Activated CD4-positive, alpha-beta T cell treated with anti-CD3 and anti-CD28 coated beads, Interleukin-2, Interleukin-6, amounts not matched to agents 100 ng/mL and 50 ng/mL, durations not matched to agents 16 hours and 8 hours (primary cell): ENCODE results near the gene MRPL34.
"Not testable (repeated sequence)": the region's sequence is repeated elsewhere in the genome, so short reads cannot be mapped to it uniquely, and the experiment has no call there.

Experiments used
- DNase-seq: peaks from one replicate; pipeline ENCODE4 v3.0.0-alpha.2; 2020

Gene MRPL34

GRCh38 chr19:17305517-17306284, at the start of gene MRPL34:
Gene MRPL34, plus strand, starts transcription at chr19:17305872. Its CDS starts 21 bp downstream, at chr19:17305893.
- peak; percentile 99 for DNase-seq

GRCh38 chr19:17256130-17256529, 49.5 kb upstream of the MRPL34 start:
- no peak for DNase-seq

- DNase-seq, result no peak
Observed at GRCh38 chr19:17259118-17259780, 46.4 kb upstream of the MRPL34 start.

- DNase-seq, result no peak
Observed at GRCh38 chr19:17259934-17260333, 45.7 kb upstream of the MRPL34 start.

- DNase-seq, result peak; percentile 95
Observed at GRCh38 chr19:17260842-17261325, 44.8 kb upstream of the MRPL34 start.

GRCh38 chr19:17262557-17262956, 43.1 kb upstream of the MRPL34 start:
- DNase-seq, result no peak

GRCh38 chr19:17263712-17264640, 41.7 kb upstream of the MRPL34 start:
- no peak for DNase-seq

DNA sequence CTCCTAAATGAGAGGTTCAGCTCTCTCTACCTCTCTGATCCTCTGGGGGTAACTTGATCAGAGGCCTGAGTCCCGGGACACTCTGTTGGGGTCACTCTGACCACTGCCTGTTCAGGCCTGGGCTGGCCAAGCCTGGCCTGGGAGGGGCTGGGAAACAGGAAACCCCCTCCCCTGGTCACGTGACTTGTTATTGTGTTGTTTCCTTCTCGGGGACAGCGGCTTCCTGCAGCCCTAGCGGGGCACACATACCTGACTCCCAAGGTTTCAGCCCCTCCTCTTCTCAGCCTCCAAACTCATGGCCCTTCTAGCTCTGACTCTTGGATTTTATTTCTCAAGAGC, 41.1 kb upstream of the MRPL34 start, which contains the start of gene USHBP1:
USHBP1 (minus strand) TSS at position 105 of the 339 bp plus-strand sequence. CDS start 446 bp downstream, outside the sequence.
- no peak for DNase-seq

GRCh38 chr19:17266026-17266425, 39.6 kb upstream of the MRPL34 start:
- no peak for DNase-seq

DNA sequence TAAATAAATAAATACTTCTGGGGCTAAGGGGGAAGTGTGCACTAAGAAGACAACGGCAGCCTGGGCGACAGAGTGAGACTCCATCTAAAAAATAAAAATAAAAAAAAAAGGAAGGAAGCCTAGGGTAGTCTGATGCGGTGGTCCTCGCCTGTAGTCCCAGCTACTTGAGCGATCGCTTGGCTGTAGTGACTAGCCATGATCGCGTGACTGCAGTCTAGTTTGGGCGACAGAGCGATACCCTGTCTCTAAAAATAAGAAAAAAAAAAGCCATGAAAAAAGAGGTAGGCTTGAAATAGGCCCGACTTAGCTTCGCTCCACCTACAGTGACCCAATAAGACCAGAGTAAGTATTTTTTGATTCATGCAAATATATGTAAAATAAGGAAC, 39.1 kb upstream of the MRPL34 start:
- no peak for DNase-seq

DNA sequence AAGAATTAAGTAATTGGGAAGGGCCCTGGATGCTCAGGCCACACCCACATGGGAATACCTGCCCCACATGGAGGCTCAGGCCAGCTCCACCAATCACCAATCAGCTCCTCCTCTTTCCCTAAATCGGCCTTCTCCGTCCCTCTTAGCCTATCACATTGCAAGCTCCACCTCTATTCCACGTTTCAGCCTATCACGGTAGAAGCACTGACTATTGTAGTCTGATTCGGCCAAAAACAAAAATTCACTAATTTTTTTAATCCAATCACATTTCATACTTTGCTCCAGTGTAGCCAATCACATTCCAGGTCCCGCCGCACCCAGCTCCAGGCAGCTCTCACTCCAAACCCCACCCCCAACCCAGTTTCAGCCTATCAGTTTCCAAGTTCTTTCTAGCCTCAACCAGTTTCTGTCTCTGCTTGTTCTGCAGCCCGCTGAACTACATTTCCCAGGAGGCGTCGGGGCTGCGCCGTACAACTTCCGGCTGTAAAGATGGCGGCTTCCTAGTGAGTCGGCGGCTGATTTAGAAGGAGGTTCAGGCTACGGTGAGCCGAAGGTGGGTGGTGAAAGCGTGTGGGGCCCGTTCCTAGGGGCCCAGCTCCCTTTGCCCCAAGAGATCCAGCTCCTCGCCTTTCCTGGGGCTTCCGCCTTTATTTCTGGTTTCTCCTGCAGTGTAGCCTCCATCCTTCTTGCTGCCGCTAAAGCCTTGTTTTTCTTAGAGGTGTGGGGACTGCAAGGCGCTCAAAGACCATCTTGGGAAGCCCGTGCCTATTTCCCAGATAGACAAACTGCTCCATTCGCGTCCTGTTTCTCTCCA, 38.5 kb upstream of the MRPL34 start, which contains the start of gene BABAM1:
BABAM1 (plus strand) TSS at position 469 of the 814 bp plus-strand sequence. CDS start 1,364 bp downstream, outside the sequence.
- DNase-seq, result peak; percentile 99

DNA sequence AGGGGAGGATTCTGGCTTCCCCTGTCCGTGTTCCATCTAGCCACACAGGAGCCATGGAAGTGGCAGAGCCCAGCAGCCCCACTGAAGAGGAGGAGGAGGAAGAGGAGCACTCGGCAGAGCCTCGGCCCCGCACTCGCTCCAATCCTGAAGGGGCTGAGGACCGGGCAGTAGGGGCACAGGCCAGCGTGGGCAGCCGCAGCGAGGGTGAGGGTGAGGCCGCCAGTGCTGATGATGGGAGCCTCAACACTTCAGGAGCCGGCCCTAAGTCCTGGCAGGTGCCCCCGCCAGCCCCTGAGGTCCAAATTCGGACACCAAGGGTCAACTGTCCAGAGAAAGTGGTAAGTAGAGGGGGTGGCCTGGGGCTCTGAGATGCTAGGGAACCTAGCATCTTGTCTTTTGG, 36.9 kb upstream of the MRPL34 start:
- no peak for DNase-seq

DNA sequence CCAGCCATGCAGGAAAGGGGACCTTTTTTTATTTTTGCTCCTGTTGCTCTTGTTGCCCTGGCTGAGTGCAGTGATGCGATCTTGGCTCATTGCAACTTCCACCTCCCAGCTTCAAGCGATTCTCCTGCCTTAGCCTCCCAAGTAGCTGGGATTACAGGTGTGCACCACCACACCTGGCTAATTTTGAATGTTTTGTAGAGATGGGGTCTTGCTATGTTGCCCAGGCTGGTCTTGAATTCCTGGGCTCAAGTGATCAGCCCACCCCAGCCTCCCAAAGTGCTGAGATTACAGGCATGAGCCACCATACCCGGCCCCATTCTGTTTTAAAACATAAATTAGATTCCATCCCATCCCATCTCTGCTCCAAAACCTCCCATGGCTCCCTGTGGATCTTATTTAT, 30.8 kb upstream of the MRPL34 start:
- DNase-seq, result not testable (repeated sequence)

GRCh38 chr19:17275441-17276175, 30.1 kb upstream of the MRPL34 start:
- DNase-seq, result no peak

DNA sequence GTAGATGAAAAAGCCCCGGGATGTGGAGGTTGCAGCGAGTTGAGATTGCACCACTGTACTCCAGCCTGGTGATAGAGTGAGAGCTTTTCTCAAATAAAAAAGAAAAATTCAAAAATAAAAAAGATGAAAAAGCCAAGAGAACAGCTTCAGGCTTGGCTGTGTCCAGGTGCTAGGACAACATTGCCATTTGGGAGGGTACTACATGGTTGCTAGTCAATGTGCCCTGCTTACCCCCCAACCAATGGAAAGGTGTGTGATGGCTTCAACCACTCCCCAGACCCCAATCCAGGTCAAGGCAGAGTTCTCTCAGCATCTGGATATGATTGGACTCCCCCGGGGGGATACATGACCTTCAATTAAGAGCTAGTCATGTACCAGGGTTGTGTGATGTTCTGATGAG, 26.2 kb upstream of the MRPL34 start:
- DNase-seq, result no peak

DNA sequence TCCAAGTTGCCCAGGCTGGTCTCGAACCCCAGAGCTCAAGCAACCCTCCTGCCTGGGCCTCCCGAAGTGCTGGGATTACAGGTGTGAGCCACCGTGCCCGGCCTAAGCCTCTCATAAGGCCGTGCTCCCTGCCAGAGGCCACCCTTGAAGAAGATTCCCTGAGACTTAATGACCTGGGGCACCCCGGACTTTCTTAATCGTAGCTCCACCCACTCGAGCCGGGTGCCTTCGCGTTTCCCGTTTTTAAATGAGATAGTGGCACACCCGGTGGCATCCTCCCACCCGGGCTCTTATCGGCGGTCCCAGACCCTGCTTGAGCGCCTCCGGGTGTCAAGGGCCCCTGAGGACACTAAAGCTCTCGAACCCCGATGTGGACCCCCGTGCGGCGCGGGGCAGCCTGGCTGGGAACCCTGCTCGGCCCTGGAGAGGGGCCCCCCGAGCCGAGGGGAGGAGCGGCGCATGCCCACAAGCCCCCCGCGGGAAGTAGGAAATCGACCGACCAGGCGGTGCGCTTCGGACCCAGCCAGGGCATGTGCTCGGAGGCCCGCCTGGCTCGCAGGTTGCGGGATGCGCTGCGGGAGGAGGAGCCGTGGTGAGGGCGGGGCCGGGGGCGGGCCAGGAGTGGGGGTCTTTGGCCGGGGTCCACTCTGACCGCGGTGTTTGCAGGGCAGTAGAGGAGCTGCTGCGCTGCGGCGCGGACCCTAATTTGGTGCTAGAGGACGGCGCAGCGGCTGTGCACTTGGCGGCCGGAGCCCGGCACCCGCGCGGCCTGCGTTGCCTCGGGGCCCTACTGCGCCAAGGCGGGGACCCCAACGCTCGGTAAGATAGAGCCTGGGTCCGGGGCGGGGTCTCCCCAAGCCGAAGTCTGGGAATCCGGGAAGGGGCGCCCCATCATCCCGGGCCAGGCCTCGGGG, 24.0 kb upstream of the MRPL34 start, which contains the start of gene ANKLE1:
ANKLE1 (plus strand) TSS at position 511 of the 914 bp plus-strand sequence; CDS start at position 531, 20 bp downstream.
- DNase-seq, result peak; percentile 41

DNA sequence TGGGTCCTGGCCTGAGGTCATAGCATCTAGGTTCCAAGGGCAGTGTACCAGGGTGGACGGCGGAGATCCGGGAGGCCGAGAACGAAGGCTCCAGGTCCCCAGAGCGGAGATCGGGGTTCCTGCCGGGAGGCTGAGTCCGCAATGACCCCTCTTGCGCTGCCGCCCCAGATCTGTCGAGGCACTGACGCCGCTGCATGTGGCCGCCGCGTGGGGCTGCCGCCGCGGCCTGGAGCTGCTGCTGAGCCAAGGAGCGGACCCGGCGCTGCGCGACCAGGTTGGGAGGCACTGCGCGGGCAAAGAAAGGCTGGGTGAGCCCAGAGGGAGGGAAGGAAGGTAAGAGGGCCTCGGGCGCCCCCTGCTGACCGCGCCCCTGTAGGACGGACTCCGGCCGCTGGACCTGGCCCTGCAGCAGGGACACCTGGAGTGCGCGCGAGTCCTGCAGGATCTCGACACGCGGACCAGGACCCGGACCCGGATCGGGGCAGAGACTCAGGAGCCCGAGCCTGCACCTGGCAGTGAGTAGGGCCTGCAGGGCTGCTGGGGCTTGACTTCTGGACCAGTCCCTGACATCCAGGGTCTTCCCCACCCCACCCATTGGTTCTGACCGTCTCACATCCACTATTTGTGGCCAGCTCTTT, 23.1 kb upstream of the MRPL34 start:
- peak; percentile 87 for DNase-seq

DNA sequence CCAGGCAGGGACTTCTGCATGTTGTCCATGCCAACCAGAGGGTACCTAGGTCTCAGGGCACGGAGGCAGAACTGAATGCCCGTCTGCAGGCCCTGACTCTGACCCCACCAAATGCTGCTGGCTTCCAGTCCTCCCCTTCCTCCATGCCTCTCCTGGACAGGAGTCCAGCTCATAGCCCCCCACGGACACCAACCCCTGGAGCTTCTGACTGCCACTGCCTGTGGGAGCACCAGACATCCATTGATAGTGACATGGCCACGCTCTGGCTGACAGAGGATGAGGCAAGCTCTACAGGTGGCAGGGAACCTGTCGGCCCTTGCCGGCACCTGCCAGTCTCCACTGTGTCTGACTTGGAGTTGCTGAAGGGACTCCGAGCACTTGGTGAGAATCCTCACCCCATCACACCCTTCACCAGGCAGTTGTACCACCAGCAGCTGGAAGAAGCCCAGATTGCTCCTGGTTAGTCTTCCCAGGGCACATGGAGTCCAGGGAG, 22.1 kb upstream of the MRPL34 start:
- DNase-seq, result no peak

DNA sequence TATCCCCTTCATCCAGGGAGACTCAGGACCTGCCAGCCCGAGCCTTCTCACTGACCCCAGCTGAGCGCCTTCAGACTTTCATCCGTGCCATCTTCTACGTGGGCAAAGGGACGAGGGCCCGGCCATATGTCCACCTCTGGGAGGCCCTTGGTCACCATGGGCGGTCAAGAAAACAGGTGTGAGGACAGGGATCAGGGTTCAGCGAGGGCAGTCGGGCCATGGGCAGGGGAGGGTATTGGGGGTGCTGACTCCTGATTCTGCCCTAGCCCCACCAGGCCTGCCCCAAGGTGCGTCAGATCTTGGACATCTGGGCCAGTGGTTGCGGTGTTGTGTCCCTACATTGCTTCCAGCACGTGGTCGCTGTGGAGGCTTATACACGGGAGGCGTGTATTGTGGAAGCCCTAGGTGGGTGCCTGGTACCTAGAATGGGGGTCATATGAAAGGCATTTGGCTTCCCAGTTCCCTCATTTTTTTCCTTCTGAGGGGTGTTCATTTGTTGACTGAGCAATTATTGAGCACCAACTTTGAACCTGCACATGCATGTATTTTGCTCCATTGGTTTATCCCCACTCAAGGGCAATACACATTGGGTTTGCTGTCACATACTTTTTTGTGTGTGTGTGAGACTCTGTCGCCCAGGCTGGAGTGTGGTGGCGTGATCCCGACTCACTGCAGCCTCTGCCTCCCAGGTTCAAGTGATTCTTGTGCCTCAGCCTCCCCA, 20.1 kb upstream of the MRPL34 start:
- DNase-seq, result no peak
